ENCODE measurements around the gene CRACR2B. TPM values are rescaled to one million over a fixed set of nuclear protein-coding genes. Genes with fewer than 3 reads are reported as not detected.

The CRACR2B gene
- total RNA-seq, 1 donor from 2014 or later: 50.9 TPM

DNA sequence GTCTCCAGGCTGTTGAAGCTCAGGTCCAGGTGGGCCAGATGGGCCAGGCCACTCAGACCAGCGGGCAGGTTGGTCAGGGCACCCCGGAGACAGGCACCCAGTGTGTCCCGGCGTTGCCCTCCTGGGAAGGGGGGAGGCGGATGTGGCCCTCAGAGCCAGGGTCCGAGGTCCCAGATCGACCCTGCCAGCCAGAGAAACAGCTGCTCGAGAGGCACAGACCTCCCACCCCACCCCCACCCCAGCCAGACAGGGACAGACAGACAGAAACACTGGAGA lies 24.3 kb upstream of the CRACR2B start:
- Mint-ChIP-seq H3K36me3 (ENCODE audit: insufficient read depth) (no peaks in the 10 kb centered on the region), H3K4me1 (ENCODE audit: low read depth) (peaks cover 2% of the 10 kb centered on the region), H3K27me3 (no peaks in the 10 kb centered on the region), H3K4me3 (ENCODE audit: low read depth) (no peak overlapping the region), H3K9me3 (ENCODE audit: low read depth) (no peaks in the 10 kb centered on the region), H3K27ac (no peak overlapping the region)
- TF ChIP-seq, protein P1, sequence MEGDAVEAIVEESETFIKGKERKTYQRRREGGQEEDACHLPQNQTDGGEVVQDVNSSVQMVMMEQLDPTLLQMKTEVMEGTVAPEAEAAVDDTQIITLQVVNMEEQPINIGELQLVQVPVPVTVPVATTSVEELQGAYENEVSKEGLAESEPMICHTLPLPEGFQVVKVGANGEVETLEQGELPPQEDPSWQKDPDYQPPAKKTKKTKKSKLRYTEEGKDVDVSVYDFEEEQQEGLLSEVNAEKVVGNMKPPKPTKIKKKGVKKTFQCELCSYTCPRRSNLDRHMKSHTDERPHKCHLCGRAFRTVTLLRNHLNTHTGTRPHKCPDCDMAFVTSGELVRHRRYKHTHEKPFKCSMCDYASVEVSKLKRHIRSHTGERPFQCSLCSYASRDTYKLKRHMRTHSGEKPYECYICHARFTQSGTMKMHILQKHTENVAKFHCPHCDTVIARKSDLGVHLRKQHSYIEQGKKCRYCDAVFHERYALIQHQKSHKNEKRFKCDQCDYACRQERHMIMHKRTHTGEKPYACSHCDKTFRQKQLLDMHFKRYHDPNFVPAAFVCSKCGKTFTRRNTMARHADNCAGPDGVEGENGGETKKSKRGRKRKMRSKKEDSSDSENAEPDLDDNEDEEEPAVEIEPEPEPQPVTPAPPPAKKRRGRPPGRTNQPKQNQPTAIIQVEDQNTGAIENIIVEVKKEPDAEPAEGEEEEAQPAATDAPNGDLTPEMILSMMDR (IDR thresholded peaks at IDR 0.05; ENCODE audit: unreplicated experiment): no peak
- DNase-seq (ENCODE audit: low spot score, unreplicated experiment): no peak

- DNase-seq (ENCODE audit: low spot score, unreplicated experiment): no peak
- H3K9me3 Mint-ChIP-seq (ENCODE audit: low read depth): no peaks in the 10 kb centered on the region
- TF ChIP-seq, protein P1 (IDR thresholded peaks at IDR 0.05; ENCODE audit: unreplicated experiment): no peak
- H3K4me3 Mint-ChIP-seq (ENCODE audit: low read depth): peak overlapping the region; percentile 65
- H3K27ac Mint-ChIP-seq: no peak overlapping the region
- H3K36me3 Mint-ChIP-seq (ENCODE audit: insufficient read depth): no peaks in the 10 kb centered on the region
- no peaks in the 10 kb centered on the region for H3K27me3 Mint-ChIP-seq
- peaks cover 4% of the 10 kb centered on the region for H3K4me1 Mint-ChIP-seq (ENCODE audit: low read depth)
These were observed 23.7 kb upstream of the CRACR2B start for GRCh38 chr11:803770-804598.

DNA sequence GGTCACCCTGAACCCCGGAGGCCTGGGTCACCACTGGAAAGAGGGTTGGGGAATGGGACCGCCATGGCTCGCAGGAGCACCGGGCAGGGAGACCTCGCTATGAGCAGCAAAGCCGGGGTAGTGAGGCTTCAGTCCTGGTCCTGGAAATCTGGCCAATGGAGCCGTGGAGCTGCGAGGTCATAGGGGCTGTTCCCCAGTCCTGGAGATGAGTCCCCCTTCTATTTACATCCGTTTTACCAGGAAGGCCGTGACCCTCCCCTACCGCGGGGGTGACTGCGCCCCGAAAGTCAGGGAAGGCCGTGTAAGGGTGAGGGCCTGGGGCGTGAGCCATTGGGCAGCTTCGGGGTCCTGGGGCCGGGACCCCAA lies 23.1 kb upstream of the CRACR2B start:
- TF ChIP-seq, protein P1 (IDR thresholded peaks at IDR 0.05; ENCODE audit: unreplicated experiment): no peak
- Mint-ChIP-seq H3K27me3 (no peaks in the 10 kb centered on the region), H3K27ac (no peak overlapping the region), H3K36me3 (ENCODE audit: insufficient read depth) (no peaks in the 10 kb centered on the region), H3K4me1 (ENCODE audit: low read depth) (peaks cover 5% of the 10 kb centered on the region), H3K4me3 (ENCODE audit: low read depth) (peak overlapping the region; percentile 65), H3K9me3 (ENCODE audit: low read depth) (no peaks in the 10 kb centered on the region)
- DNase-seq (ENCODE audit: low spot score, unreplicated experiment): no peak

DNA sequence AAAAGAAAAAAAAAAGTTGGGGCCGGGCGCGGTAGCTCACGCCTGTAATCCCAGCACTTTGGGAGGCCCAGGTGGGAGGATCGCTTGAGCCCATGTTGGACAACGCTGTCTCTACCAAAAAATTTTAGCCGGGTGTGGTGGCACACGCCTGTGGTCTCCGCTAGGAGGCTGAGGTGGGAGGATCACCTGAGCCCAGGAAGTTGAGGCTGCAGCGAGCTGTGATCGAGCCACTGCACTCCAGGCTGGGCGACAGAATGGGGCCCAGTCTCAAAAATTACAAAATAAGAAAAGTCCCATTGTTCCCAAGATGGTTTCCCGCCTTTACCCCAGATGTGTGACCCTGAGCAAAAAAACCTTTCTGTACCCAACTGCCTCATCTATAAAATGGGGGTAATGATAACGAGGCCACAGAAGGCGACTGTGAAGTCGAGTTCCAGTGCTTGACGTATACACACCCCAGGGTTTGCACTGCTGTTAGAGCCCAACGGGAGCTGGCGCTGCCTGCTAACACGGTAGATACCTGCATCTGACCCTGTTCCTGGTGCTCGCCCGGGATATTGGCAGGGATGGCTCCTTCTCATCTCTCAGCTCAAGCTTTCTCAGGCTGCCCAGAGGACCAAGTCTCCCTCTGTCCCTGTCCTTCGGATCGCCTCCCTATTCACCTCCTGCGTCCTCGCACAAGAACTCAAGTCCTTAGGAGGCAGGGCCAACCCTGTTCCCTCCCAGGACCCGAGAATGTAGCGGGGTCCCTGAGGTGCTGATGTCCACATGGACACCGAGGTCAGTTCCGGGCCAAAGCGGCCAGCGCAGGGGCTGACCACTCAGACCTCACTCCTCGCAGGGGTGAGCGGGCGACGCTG lies 19.1 kb upstream of the CRACR2B start:
- peak overlapping the region; percentile 99 for H3K27ac Mint-ChIP-seq
- DNase-seq (ENCODE audit: low spot score, unreplicated experiment): no peak
- H3K9me3 Mint-ChIP-seq (ENCODE audit: low read depth): no peaks in the 10 kb centered on the region
- peaks cover 15% of the 10 kb centered on the region for H3K4me1 Mint-ChIP-seq (ENCODE audit: low read depth)
- H3K4me3 Mint-ChIP-seq (ENCODE audit: low read depth): peak overlapping the region; percentile 93
- TF ChIP-seq, protein P1 (IDR thresholded peaks at IDR 0.05; ENCODE audit: unreplicated experiment): no peak
- peaks cover 4% of the 10 kb centered on the region for H3K36me3 Mint-ChIP-seq (ENCODE audit: insufficient read depth)
- H3K27me3 Mint-ChIP-seq: no peaks in the 10 kb centered on the region

GRCh38 chr11:809287-810039 lies 18.3 kb upstream of the CRACR2B start, which contains the start of gene RPLP2:
RPLP2 (plus strand) TSS chr11:809967; CDS start chr11:810235, 268 bp downstream.
- Mint-ChIP-seq H3K9me3 (ENCODE audit: low read depth) (no peaks in the 10 kb centered on the region), H3K4me3 (ENCODE audit: low read depth) (peak within 1 kb of the TSS; percentile 93), H3K27ac (peak within 1 kb of the TSS; percentile 99), H3K36me3 (ENCODE audit: insufficient read depth) (peaks cover 6% of the 10 kb centered on the region), H3K27me3 (no peaks in the 10 kb centered on the region), H3K4me1 (ENCODE audit: low read depth) (peaks cover 15% of the 10 kb centered on the region)
- DNase-seq (ENCODE audit: low spot score, unreplicated experiment): peak; percentile 91
- TF ChIP-seq, protein P1 (IDR thresholded peaks at IDR 0.05; ENCODE audit: unreplicated experiment): no peak

Measured in progenitor cell of endocrine pancreas (in vitro differentiated cells).